GM19099 (cell line): ENCODE measurements around the gene PDZRN4.

Experiments used
- POLR2A ChIP-seq: IDR thresholded peaks from 3 replicates; pipeline ENCODE4 v1.6.1; 2011; ENCODE audit warnings: low read depth; ENCODE audit not compliant: insufficient read length; ENCODE audit errors: extremely low read depth

PDZRN4 gene

DNA sequence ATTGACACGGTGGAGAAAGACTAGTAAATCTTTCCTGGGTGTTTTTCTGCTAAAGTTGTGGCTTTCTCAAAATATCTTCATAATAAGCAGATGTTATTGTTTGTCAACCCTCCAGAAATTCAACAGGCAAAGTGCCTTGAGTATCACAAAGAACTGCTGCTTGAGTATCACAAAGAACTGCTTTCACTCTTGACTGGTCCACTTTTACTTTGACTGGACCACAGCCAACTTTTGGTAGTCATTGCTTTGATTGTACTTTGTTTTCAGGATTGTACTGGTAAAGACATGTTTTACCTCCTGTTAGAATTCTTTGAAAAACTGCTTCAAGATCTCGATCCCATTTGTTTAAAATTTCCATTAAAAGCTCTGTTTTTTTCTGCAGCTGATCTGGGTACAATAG, 62.6 kb downstream of the PDZRN4 start:
- no peak for TF ChIP-seq POLR2A

DNA sequence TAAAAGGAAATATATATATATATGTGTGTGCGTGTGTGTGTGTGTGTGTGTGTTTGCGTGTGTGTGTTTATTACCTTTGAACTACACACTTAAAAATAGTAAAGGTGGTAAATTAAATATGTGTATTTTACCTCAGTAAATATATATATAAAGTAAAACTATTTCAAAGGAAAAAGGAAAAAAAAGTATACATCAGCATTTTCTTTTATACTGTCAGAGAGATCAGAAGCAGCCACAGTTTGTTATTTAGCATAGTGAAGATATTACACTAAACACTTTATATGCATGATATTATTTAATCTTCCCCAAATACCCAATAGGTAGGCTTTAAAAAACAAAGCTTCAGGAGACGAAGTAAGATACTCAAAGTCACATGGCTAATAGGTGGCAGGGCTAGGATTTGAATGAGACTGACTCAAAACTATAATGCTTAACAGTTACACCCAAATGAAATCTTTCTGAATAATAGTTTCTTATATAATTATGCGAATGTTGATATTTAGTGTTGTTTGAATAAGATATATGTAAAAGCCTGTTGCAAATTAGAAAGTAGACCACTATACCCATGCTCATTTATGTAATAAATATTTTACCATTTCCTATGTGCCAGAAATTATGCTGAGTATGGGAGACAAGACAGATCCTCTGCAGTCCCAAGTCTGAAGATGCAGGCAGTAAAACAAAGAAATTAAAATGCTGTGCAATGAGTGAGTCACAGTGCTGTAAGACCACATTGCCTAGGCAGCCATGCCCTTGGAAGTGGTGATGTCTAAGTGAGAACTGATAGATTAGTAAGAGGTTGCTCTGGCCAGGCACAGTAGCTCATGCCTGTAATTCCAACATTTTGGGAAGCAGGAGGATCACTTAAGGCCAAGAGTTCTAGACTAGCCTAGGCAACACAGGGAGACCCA, 66.1 kb downstream of the PDZRN4 start:
- TF ChIP-seq POLR2A: no peak

DNA sequence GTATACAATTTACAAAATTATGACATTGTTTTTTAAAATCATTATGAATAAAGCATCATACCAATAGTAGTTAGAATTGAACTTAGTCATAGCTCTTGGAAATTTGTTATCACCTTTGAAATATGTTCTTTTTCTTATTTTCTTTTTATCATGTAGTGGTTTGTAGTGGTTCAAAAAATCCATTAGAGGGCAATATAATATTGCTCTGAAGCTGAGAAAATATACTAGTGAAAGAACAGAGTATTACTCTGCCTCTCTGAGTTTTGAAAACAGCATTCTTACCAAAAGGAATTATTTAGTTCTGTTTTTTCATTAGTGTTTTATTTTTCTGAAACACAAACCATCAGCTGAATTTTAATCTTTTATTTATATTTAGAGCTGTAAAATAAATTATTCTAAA, 76.2 kb downstream of the PDZRN4 start:
- TF ChIP-seq POLR2A: no peak

DNA sequence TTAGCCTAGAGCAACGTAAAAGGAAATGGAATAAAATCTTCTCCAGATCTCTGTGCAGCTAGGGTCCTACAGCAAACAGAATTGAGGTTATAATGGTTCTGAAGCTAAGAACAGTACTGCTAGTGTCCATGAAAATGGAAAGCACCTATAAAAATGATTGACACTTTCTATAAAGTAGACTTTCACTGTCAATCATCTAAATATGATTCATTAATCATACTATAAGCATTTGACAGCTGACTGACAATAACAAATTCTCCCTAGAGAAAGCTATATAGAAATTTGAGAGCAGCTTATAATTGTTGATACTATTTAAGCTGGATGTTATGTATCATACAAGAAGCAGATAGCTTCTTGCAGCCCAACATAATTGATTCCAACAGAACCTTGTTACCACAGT, 80.9 kb downstream of the PDZRN4 start:
- no peak for TF ChIP-seq POLR2A

DNA sequence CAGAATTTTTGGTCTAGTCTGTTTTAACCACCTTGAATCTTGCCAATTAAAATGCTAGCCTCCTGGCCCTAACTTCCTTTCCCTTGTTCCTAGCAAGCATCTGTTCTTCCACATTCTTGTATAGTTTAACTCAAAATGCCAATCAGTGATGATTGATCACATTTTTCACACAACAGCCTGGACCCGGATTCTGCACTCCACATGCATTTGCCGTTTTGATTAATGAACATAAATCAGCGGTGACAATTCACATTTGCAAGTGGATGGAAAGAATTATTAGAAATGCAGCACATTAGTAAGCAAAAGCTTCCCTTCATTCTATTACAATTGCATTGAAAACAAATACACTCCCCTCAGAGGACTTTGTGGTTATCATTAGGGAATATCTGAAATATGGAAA, 83.4 kb downstream of the PDZRN4 start:
- no peak for TF ChIP-seq POLR2A

DNA sequence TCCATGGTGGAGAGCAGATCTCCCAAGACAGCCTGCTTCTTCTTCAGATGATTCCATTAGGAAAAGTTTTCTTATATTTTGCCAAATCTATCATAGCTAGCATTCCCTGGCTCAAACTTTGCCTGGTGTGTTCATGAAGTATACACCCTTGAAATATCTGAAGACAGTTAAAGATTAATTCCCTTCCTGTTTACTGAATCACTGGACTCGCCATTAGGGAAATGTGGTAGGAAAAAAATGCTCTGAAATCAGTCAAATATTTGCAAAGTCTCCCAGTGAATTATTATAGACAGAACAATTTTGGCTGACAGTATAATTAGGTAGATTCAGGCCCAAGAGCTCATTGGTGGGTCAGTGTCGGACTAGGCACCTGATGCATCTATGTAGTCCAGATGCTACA, 86.5 kb downstream of the PDZRN4 start:
- TF ChIP-seq POLR2A: no peak

DNA sequence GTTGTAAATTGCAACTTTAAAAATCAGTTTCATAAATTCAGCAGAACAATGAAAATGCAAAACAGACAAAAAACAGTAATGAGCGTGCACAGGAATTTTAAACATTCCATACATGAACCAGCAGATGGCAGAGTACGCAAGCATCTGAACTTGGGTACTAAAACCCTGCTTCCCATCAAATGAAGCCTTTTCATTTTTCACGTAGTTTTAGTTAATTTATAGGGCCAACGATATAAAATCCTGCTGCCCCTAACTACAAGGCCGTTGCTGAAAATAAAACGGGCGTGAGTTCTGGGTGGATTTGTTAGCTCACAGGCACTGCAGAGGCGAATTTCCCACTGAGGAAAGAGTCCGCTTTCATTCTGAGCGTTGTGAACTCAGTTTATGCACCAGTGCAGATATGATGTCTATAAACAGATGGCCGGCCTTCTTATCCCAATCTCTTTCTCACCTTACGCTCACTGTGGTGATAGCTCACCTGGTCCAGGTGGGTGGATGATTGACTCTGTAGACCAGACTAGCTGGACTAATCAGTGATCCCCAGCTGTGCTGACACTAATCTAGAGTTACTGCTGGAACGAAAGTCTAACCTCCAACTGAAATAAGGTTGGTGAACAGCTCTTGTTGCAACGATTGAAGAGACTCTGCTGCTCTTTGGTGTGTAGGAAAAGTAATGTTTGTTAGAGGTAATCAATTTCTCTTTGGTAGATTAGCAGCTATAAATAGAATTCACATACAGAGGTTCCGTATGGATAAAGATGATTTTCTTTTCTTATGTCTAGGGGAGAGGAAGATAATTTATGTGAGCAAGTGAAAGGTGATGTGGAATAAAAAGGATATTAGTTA, 89.2 kb downstream of the PDZRN4 start:
- TF ChIP-seq POLR2A: no peak

DNA sequence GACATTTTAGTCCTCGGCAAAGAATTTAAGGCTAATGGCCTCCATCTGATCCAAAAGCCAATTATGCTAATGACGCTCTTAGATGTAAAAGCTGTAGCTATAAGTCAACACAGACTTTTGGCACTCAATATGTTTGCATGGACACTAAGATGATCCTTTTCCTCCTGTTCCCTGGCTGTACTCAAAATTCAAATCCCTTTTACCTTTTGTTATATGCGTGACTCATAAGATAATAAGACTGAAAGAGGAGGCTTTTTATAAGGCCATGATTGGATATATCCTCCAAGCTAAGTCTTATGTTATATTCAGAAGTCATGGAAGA, 89.8 kb downstream of the PDZRN4 start:
- no peak for TF ChIP-seq POLR2A

DNA sequence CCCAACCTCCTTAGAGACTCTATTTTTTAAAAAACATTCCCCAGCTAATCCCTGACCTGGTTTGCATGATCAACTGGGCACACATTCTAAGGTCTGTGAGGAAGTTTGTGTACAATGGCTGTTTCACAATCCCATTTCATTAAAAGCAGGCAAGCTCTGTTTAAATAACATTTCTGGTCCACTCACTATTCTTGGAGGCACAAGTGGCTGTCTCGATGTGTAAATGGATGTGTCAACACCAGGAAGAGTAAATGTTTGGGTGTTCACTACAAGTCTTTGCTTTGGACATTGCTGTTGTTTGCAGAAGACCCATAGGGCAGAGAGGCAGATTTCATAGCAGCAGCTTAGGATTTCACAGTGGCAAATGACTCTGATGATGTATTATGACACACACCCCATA, 98.3 kb downstream of the PDZRN4 start:
- no peak for TF ChIP-seq POLR2A

DNA sequence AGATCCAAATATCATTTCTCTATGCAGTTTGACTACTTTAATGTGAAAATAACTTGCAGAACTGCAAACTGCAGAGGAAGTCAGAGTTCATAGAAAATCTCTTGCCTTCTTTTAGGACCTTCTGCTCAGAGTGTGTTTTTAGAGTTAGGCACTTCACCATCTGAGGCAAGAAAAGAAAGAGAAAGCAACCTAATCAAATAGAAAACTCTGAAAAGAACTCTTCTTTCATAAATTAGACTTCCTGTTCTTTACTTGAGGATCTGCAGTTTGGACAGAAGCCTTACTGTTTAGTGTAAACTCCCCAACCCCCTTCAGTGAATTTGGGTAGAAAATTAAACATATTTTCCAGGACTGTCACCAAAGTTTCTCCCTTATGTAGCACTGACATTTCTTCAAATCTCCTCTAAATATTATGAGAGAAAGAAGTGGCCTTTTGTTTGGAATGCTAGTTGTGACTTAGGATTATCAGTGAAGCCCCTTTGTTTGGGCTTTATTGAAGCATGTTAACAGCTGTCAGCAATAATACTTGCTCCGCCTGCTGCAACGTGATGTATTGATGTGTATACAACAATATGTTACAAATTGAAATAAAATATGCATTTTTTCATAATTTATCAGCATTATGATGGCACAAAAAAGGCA, 99.5 kb downstream of the PDZRN4 start:
- no peak for TF ChIP-seq POLR2A

DNA sequence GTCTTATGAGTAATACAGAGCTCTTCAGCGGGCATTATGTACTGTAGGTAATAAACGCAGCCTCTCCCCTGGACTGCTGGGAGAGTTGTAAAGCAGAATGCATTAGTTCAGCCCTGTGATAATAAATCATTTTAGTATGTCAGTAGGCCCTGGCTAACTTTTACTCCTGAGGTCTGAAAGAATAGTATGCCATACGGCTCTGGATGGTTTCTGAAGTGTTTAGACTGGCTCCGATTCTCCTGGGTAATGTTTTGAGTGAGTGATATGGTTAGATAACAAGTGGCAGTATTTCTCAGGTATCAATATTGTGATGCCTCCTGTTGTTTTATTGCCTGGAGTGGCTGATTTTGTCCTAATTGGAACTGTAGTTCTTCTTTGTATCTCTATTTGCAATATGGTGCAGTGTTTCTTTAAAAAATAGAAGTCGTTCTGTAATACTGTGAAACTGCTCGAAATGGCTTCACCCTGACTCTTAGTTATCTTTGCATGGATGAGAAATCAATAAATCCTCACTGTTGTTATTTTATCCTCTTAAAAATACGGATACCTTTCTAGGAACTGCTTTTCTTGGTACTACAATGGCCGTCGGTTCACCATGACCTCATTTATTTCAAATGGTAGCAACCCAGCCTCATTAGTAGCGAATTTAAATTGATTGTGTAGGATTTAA, 100.2 kb downstream of the PDZRN4 start:
- TF ChIP-seq POLR2A: no peak

DNA sequence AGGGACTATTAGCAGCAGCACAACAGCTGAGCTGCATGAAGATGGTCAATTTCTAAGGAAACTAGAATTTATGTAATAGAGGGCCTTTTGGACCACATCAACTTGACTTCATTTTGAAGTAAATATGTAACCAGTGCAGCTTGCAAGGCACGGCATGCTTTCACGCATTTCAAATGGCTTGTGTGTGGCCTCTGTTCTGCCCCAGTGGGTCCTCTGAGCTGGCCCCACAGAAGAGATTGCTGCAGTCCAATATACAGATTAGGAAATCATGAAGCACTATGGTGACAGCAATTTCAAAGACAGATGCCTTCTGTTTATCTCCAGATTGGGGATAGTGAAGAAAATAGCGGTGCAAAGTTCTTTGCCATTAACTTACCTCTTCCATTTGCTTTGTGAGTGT, 101.4 kb downstream of the PDZRN4 start:
- no peak for TF ChIP-seq POLR2A

DNA sequence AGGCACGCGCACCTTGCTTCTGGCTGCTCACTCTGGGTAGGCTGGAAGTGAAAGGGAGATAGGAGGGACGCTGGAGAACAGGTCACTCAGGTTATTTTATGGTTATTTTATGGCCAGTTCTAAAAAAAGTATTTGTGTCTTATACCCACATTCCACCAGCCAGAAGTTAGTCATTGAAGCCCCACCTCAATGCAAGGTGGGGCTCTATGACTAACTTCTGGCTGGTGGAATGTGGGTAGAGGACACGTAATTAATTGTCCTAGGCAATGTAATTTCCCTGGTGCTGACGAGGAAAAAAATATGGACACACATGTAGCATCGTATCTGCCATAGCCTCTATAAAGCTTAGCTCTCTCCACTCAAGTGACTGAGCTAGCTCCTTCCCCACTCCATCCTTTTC, 104.9 kb downstream of the PDZRN4 start:
- no peak for TF ChIP-seq POLR2A

DNA sequence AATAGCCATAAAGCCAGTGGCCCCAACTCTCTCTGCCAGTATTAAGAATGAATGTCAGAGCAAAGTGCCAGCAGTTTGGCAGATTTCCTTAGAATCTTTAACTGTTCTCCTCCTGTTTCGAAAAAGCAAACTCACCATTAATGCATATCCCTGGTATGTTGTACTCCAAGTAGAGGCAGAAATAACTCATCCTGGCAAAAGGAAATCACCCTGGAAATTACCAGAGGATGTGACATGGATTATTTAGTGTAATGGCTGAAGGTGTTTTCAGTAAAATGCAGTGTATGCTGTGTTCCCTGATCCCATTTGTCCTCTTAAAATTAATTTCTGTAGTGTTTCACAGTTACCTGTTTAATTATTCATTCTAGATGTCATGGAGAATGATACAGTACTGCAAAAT, 105.3 kb downstream of the PDZRN4 start:
- no peak for TF ChIP-seq POLR2A

DNA sequence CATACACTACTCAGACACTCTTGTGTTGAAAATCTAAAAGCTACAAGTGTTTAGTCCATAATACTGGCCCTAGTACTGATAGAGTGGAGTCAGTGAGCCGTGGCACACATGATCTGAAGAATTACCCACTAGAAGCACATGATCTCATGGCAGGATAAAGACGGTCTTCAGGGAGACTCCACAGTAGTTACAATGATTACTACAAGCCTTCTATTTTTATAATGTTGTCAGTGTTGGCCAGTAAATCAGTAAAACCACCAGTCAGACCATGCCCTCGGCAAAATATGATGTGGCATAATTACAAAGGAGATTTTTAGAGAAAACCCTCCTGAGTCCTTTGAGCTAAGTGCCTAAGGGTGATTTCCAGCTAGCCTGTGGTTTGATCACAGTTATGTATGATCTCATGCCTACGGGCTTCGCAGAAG, 114.9 kb downstream of the PDZRN4 start:
- no peak for TF ChIP-seq POLR2A
